ENCODE results near the gene VTI1A.

DNA sequence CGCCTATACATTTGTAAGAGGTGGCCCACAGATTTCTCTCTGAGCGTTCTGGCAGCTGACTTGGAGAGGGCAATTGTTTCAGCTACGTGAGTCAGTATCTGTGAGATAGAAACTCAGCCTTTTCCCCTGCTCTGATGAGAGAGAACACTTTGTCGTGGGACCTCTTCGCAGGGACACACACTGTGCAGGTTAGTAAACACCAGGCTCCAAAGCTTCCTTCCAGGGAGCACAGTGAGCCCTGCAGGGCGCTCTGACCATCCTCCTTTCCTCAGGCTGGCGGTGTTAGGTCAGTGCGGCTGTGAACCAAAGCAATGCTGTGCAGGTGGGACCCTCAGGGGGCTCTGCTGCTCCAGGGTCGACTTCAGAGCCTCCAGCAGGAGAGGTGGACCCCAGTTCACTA lies 350.8 kb downstream of the VTI1A start:
- TF ChIP-seq HNF4G (IDR thresholded peaks at IDR 0.05; ENCODE audit: borderline replicate concordance, low read depth, low read length) (no peak), HNF4G (CRISPR knock-in tag; IDR thresholded peaks at IDR 0.05; ENCODE audit: borderline replicate concordance, low read depth) (no peak), ZNF839 (CRISPR knock-in tag; IDR thresholded peaks at IDR 0.05; ENCODE audit: borderline replicate concordance) (no peak), FOXK2 (IDR thresholded peaks at IDR 0.05) (no peak), ZKSCAN1 (IDR thresholded peaks at IDR 0.05; ENCODE audit: low read length) (no peak), AGO1 (IDR thresholded peaks at IDR 0.05; ENCODE audit: low read depth, low read length, poor library complexity, severe bottlenecking) (no peak), NCOA1 (CRISPR knock-in tag; IDR thresholded peaks at IDR 0.05) (no peak), TARDBP (CRISPR knock-in tag; IDR thresholded peaks at IDR 0.05) (no peak), HDAC6 (IDR thresholded peaks at IDR 0.05; ENCODE audit: low read depth, low read length) (no peak), CHD2 (IDR thresholded peaks at IDR 0.05; ENCODE audit: low read depth, low read length) (no peak)
- TF ChIP-seq, protein P1, sequence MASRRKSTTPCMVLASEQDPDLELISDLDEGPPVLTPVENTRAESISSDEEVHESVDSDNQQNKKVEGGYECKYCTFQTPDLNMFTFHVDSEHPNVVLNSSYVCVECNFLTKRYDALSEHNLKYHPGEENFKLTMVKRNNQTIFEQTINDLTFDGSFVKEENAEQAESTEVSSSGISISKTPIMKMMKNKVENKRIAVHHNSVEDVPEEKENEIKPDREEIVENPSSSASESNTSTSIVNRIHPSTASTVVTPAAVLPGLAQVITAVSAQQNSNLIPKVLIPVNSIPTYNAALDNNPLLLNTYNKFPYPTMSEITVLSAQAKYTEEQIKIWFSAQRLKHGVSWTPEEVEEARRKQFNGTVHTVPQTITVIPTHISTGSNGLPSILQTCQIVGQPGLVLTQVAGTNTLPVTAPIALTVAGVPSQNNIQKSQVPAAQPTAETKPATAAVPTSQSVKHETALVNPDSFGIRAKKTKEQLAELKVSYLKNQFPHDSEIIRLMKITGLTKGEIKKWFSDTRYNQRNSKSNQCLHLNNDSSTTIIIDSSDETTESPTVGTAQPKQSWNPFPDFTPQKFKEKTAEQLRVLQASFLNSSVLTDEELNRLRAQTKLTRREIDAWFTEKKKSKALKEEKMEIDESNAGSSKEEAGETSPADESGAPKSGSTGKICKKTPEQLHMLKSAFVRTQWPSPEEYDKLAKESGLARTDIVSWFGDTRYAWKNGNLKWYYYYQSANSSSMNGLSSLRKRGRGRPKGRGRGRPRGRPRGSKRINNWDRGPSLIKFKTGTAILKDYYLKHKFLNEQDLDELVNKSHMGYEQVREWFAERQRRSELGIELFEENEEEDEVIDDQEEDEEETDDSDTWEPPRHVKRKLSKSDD (CRISPR knock-in tag; IDR thresholded peaks at IDR 0.05; ENCODE audit: low read depth): no peak
- TF ChIP-seq, protein P2, sequence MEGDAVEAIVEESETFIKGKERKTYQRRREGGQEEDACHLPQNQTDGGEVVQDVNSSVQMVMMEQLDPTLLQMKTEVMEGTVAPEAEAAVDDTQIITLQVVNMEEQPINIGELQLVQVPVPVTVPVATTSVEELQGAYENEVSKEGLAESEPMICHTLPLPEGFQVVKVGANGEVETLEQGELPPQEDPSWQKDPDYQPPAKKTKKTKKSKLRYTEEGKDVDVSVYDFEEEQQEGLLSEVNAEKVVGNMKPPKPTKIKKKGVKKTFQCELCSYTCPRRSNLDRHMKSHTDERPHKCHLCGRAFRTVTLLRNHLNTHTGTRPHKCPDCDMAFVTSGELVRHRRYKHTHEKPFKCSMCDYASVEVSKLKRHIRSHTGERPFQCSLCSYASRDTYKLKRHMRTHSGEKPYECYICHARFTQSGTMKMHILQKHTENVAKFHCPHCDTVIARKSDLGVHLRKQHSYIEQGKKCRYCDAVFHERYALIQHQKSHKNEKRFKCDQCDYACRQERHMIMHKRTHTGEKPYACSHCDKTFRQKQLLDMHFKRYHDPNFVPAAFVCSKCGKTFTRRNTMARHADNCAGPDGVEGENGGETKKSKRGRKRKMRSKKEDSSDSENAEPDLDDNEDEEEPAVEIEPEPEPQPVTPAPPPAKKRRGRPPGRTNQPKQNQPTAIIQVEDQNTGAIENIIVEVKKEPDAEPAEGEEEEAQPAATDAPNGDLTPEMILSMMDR (CRISPR knock-in tag; IDR thresholded peaks at IDR 0.05): no peak

Measured in HepG2 (cell line).